ENCODE measurements around the gene MMS19.
A peak's percentile ranks its signal among the peaks of the same experiment; 100 is the strongest.
"Not testable (repeated sequence)": the region's sequence is repeated elsewhere in the genome, so short reads cannot be mapped to it uniquely, and the experiment has no call there.

Gene MMS19

DNA sequence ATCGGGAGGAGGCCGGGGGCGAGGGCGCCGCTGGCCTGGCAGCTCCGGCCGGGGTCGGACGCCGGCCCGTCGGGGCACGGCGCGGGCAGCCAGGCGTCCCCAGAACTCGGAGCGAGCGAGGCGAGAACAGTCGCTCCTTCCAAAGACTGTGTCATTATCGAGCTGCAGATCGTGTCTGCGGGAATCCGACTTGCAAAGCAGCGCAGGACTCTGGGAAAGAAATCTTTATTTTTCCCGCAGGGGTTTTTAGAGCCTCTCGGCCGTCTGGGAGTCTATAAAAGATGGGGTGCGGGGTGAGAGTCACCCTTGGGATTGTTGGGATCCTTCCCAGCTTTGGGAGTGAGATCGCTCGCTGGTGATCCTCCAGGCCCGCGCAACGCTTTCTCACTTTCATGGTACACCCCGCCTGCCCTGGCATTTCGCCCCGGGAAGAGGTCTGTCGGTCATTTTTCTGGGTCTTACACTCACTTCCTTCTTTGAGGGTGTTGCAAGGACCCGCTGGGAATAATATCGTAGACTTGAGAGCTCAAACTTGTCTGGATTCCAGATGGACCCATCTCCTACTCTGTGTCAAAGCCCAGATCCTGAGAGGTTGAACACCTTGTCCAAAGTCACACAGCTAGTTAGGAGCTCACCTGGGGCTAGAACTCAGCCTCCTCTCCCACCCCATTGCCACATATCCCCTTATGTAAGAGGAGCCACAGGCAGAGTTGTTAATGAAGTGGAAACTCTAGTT, 1.5 kb upstream of the MMS19 start:
- no peak for DNase-seq

DNA sequence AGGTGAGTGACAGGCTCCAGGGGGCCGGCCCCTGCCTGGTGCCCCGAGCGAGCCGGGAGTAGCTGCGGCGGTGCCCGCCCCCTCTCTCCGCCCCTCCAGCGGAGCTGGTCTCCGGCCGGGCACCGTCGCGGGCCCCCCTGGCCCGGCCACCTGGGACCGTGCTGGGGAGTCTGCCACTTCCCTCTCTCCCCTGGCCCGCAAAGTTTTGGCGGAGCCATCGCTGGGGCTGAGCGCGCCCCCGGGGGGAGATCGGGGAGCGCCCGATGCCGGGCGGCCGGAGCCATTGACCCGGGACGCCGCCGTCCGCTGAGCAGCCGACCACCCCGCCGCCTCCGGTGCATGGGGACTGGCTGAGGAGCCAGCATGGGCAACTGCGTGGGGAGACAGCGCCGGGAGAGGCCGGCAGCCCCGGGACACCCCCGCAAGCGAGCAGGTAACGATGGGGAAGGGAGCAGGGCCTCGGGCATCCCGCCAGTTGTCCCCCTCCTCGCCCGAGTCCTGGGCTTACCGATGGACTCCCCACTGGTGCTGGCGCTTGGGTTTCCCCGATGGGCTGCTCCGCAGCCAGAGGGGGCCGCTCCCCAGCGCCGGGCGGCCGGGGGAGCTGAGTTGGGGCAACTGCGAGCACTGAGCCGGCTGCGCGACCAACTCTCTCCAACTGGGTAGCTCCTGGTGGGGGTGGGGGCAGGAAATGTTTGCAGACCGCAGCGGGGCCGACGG, 779 bp upstream of the MMS19 start, which contains the start of gene UBTD1:
UBTD1 (plus strand) TSS at position 84 of the 720 bp plus-strand sequence; CDS start at position 364, 280 bp downstream.
- DNase-seq: no peak

DNA sequence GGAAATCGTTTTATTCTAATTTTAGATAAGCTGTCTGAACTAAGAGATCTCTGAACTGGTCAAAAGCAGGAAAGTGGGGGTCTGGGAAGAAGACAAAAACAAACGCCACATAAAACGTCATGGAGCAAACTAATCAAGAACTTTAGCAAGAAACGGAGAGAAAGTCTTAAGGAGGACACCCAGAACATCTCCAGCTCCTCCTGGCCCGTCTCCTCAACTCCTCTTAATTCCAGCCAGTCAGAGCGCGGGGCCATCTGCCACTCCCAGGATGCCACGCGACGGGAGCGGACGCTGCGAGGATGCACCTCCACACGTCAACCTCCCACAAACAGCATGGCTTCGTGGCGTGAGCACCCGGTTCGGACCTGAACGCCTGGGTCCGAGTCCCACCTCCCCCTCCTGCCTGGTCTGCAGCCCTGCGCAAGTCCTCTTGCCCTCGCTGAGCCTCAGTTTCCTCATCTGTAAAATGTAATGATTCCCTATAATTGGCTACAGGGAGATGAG, 598 bp downstream of the MMS19 start:
- peak; percentile 62 for DNase-seq

DNA sequence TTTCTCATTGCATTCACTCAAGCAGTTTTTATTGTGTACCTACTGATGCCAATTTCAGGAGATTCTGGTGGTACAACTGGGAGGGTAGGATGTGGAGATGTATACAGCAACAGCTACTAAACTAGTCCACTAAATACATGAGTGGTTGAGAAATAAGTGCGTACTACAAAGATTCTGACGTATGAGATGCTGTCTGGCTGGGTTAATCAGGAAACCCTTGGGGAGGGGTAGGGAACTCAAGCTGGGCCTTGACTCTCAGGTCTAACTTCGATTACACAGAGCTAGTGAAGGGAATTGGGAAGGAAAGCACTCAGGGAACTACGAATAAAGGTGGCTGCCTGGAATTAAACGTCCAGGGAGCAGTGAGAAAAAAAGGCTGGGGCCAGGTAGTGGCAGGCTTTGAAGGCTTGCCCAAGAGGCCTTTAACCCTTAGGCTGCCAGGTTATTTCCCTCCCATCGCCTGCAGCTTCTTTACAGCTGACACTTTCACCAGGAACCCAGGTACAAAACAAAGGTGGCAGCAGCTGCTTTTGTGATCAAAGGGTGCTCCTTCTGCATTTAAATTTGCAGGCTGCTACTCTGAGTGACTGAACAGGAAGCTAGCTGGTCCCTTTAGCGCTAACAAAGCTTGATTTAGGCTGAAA, 3.2 kb downstream of the MMS19 start:
- no peak for DNase-seq

DNA sequence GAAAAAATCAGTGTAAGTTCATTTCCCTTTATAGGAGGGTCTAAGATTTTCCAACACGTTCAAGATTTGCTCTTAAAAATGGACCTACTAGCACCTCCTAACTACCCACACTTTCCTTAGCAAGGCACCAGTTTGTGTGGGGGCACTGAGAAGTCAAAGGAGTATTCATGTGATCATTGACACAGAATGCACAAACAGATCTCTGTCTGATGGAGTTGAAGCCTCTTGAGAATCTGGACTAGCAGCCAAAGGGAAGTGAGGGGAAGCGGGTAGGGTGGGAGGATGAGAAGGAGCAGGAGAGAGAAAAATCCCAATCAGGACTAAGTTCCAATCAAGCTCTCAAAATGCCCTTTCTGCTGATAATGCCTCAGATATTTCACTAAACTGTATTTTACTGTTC, 4.1 kb downstream of the MMS19 start:
- DNase-seq: no peak

DNA sequence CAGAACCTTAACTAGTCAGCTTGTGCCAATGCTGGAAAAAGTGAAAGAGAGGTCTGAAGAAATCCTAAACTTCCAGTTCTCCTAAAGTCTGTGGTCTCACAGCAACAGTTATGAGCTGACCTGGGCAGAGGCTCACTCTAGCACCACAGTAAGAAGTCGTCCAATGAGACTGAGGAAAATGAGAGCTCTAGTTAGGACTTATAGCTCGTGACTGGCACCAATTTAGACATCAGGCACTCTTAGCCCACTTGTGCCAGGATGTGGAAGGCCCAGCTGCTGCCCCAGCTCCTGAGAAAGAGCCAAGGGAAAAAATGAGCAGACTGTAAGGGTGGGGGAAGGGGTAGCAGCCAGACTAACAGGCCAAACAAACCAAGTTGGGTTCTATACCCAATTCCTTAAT, 7.6 kb downstream of the MMS19 start:
- DNase-seq: no peak

DNA sequence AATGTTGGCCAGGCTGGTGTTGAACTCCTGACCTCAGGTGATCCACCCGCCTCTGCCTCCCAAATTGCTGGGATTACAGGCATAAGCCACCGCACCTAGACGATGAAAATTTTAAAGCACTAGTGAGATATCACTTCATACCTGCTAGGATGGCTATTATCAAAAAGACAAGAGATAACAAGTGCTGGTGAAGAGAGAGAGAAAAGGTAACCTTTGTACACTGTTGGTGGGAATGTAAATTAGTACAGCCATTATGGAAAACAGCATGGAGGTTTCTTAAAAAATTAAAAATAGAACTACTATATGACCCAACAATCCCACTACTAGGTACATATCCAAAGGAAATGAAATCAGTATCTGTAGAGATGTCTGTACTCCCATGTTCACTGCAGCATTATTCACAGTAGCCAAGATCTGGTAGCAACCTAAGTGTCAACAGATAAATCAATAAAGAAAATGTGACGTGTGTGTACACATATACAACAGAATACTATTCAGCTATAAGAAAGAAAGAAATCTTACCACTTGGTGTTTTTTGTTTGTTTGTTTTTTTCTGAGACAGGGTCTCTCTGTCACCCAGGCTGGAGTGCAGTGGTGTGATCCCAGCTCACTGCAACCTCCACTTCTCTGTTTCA, 12.5 kb downstream of the MMS19 start:
- no peak for DNase-seq

DNA sequence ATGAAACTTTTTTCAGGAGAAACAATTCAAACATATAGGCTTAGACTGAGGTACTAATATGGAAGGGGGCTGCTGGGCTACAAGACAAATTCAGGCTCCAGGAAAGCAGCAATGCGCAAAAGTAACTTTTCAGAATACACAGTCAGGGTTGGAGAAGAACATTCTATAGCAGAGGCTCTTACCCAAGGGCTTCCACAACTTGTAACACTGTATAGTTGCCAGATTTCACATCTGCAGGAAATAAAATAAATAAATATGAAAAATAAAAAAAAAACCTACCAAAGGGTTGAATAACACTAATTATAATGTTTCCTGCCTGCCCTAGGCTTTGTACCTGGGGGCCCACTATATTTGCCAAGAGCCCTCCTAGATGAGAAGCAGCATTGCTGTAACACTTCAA, 14.3 kb downstream of the MMS19 start:
- no peak for DNase-seq

DNA sequence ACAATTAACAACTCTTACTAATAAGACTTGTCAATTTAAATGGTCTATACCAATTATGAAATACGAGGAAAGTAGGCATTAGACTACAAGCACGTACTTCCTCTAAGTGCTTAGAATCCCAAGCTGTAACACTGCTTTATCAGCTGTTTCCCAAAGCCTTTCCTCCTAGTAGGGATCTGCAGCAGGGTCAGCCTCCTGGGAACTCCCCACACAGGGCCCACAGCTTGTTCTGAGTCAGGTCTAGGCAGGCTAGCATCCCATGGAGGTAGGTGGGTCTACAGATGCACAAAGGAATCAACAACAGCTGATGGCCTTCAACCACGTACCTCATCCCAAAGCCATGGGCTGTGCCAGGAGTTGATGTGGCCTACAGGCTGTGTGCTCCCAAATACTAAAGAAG, 14.7 kb downstream of the MMS19 start:
- DNase-seq: no peak

DNA sequence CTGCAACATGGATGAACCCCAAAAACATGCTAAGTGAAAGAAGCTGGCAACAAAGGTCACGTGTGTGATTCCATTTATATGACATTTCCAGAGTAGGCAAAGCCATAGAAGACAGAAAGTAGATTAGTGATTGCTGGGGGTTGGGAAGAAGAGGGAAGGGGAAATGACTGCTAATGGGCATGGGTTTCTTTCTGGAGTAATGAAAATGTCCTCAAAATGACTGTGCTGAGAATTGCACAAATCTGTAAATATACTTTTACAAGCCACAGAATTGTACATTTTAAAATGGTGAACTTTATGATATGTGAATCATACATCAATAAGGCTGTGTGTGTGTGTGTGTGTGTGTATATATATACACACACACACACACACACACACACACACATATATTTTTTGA, 15.8 kb downstream of the MMS19 start:
- DNase-seq: no peak

DNA sequence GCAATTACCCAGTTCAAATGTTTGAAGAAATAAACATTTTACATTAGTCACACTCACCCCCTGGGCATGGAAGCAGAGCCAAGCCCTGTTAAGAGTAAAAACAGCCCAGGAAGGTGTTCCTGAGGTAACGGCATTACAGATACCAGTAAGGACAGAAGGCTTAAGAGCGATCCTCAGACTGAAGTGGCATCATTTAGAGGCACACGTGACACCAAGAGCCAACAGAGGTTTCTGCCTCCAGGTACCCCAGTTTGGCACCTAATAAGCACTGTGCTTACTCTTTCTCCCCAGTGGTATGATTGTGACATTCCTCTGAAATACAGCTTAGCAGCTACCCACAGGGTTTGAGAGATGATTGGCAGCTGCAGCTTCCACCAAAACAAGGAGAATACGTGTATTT, 17.2 kb downstream of the MMS19 start:
- DNase-seq: no peak

DNA sequence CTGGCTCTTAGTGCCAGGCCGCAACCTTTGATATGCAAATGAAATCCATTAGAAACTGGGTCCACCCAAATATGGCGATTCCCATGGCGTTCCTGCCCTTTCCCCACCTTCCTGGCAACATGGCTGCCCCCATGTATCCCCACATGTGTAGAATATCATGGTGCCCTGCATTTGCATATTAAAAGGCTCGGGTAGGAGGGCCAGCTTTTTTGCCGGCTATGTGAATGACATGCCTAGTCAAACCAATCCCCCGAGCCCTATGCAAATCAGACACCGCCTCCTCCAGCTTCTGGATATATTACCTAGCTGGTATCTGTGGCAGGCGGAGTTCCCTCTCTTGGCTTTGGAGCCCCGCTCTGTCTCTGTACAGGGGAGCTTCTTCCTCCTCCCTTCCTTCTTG, 18.3 kb downstream of the MMS19 start:
- DNase-seq: no peak

DNA sequence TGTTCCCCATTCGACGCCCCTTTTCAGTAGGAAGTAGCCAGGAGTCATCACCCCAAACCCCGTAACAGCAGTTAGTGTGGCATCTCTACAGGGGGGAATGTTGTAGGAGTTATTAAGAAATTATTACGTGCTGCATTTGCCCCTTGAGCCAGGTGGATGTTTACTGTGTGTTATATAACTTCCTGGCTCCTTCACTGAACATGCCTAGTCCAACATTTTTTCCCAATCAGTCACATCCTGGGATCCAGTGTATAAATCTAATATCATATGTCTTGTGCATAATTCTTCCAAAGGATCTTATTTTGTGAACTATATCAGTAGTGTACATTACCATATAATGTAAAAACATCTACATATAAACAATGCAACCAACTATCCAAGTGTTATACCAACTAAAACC, 18.8 kb downstream of the MMS19 start:
- not testable (repeated sequence) for DNase-seq

DNA sequence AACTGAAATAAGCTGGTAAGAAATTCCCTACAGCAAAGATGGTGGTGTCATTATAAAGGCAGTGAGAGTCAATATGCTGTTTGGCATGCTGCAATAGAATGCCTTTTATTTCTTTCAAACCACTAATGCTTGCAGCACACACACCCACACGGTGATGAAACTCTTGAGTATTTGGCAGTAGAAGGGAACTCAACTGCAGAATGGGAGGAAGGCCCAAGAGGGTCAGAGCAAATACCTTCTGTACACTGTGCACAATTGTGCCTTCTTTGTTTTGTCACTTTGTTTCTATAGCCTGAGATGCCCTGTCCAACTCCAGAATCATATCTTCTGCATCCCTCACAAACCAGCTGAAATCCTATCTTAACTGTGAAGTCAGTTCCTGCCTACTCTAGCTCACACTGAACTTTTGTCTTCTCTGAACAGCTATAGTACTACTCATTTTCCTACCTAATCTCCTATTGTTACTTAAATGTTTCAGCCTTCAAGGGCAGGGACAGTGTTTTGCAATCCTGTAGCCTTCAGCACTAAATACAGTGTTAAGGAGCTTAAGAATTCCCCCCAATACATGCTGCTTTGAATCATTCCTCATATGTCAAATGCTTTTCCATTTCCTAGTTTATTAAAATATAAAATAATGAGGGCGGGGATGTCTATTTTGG, 22.2 kb downstream of the MMS19 start:
- no peak for DNase-seq

DNA sequence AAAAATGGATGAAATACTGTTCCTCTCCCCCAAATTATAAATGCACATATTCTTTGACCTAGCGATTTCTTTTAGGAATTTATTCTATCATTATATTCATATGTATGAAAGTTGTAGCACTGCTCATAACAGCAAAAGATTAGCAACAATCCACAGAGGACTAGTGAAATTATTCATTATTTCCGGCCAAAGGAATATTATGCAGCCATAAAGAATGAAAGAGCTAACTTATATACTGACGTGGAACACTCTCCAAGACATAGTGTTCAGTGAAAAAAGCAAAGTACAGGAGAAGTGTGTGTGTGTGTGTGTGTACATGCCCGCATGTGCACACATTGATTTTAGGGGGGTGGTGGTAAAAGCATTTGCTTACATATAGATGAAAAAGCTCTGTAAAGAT, 23.3 kb downstream of the MMS19 start:
- DNase-seq: no peak

DNA sequence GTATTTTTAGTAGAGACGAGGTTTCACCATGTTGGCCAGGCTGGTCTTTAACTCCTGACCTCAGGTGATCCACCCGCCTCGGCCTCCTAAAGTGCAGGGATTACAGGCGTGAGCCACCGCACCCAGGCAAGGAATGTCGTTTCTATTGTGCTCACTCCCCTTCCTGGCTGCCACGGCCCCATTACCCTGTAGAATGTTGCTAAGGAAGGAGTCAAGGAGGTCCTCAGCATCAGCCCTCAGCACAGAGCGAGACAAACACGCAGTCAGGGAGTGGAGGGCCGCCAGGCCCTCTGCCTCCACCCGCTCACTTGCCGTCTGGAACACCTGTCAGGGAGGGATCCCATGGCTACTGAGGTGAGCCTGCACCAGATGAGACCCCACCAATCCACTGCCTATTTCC, 29.4 kb downstream of the MMS19 start:
- DNase-seq: not testable (repeated sequence)

DNA sequence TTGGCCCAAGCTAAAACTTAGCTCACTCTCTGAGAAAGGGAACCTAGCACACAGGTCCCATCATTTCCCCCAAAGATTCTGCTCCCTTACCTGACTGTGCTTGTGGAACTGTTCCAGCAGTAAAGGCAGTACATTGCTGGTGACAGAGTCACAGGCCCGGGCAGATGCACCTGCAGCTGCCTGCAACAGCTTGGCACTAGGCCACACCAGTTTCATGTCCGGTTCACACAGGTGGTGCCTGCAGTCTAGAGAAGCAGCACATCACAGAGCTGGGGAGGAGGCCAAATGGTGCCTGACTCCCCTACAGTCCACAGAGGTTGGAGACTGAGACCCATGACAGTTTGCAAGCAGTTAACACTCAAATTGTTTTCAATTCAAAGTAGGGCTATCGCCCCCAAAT, 30.1 kb downstream of the MMS19 start:
- no peak for DNase-seq

DNA sequence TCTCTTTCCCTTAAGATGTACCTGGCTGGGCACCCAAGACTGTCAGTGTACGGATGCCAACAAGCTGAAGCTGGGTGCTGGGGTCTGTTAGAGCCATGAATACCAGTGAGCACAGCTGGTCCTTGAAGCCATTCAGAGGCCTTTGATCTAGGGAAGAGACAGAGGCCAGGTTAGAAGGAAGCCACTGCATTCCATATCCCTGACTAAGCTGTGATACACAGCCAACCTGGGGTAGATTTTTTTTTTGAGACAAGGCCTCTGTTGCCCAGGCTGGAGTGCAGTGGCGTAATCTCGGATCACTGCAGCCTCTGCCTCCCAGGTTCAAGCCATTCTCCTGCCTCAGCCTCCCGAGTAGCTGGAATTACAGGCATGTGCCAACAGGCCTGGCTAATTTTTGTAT, 31.5 kb downstream of the MMS19 start:
- DNase-seq: no peak

DNA sequence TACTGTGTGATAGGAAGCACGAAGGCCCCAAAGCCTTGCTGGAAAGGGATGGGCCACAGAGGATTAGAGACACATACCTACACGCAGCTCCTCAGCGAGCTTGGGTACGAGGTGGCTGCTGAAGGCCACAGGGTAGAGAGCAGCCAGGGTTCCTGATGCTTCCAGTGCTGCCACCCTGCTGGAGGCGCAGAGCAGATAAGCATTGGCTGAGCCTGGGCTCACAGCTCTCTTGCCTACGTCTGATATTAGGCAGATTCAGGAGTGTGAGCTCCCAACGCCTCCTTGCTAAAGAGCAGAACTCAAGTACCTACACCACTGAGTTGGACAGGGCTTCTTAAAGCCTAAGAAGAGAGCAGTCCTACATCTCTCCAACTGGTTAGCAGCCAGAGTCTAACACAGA, 32.2 kb downstream of the MMS19 start:
- DNase-seq: no peak

DNA sequence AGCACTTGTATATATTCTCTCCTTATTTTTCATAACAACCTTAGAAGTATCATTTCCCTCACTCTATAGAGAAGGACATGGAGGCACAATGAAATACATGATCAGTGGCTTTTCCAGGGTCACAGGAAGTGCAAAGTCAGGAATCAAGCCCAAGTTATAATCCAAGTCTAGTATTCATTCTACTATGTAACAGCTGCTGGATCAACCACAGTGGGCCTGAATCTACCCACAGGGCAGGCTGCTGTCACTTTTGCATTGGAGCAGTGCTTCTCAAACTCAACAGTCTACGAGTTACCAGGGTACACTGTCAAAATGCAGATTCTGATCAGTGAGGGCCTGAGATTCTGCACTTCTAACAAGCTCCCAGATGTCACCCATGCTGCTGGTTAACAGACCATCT, 34.0 kb downstream of the MMS19 start:
- no peak for DNase-seq

DNA sequence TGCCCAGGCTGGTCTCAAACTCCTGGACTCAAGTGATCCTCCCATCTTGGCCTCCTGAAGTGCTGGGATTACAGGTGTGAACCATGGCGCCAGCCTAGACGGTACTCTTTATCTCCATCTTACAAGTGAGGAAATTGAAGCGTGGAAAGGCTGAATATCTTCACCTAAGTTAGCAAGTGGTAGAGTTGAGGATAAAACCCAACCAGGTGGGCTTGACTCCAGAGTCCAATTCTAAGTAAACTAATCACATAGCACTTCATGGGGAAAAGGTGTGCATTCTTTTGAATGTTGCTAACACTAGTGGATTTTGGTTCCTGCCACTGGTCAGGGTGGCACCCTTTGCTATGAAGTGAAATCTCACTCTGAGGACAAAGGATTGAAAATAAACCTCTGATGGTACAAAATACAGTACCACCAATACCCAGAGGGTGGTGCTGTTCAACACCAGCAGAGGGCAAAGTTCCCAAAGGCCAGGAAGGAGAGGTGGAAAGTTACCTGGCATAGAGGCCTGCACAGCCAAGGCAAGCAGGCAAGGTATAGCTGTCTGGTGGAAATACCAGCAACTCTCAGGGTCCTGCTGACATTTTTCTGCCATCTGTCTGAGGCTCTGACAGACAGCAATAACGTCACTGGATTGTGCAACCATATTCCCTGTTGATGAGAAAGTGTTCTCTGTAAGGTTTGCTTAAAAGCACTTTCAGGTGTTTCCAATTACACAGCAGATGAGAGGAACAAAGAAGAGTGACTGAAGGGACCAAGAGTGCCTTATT, 34.7 kb downstream of the MMS19 start:
- DNase-seq: no peak

DNA sequence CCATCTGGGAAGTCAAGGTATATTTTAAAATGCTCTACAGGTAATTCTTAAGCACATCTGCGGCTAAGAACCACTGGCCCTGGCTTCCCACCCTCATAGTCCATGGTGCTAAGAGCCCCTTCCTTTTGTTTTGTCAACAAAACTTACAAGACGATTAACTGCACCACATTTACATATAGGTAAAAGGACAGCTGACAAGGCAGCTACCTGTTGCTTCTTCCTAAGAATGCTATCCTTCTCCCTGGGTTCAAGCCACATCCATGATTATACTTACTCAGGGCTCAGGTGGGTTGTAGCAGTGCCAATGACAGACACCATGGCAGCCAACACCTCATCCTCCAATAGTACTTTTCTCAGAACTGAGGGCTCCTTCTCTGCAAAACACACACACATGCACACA, 35.9 kb downstream of the MMS19 start:
- no peak for DNase-seq
